ENCODE measurements around the gene RAB15.

The RAB15 gene

GRCh38 chr14:64928239-64929013, 43.7 kb downstream of the RAB15 start:
- H3K36me3 ChIP-seq (ENCODE audit: low read length), result peaks cover 54% of the 10 kb centered on the region
- no peak overlapping the region for H3K9ac ChIP-seq (ENCODE audit: low read length)
- no peaks in the 10 kb centered on the region for H4K20me1 ChIP-seq (ENCODE audit: low read depth, low read length)
- H3K9me3 ChIP-seq (ENCODE audit: insufficient read depth, low read length), result no peaks in the 10 kb centered on the region
- peaks cover 32% of the 10 kb centered on the region for H3K79me2 ChIP-seq (ENCODE audit: insufficient read depth, low read length)
- H3K4me2 ChIP-seq (ENCODE audit: low read depth, low read length, poor library complexity, severe bottlenecking), result no peak overlapping the region
- H3K9me2 ChIP-seq (replicated peaks; ENCODE audit: insufficient read depth, low read length), result no peaks in the 10 kb centered on the region
- H3K27ac ChIP-seq (ENCODE audit: low read depth, low read length), result no peak overlapping the region
- H3K27me3 ChIP-seq (ENCODE audit: low read length), result no peaks in the 10 kb centered on the region
- no peak overlapping the region for H2AFZ ChIP-seq (ENCODE audit: low read depth, low read length, severe bottlenecking)
- H3F3A ChIP-seq (ENCODE audit: insufficient read depth), result 0 out of 2 replicates have a peak, but pooled peaks cover 5% of the 10 kb centered on the region
- no peak overlapping the region for H3K4me3 ChIP-seq (ENCODE audit: insufficient read depth, low read length, poor library complexity, severe bottlenecking)
- TF ChIP-seq CTCF (IDR thresholded peaks at IDR 0.05; ENCODE audit: insufficient read depth, low read length, poor library complexity, severe bottlenecking) (no peak), EZH2phosphoT487 (conservative IDR thresholded peaks at IDR 0.05; ENCODE audit: low read length) (no peak)

- no peak overlapping the region for H3K27ac ChIP-seq (ENCODE audit: low read depth, low read length)
- no peaks in the 10 kb centered on the region for H4K20me1 ChIP-seq (ENCODE audit: low read depth, low read length)
- H3K4me2 ChIP-seq (ENCODE audit: low read depth, low read length, poor library complexity, severe bottlenecking), result no peak overlapping the region
Measured at GRCh38 chr14:64927031-64927430, 45.1 kb downstream of the RAB15 start.

GRCh38 chr14:64926398-64926995, 45.6 kb downstream of the RAB15 start:
- no peaks in the 10 kb centered on the region for H3K9me3 ChIP-seq (ENCODE audit: insufficient read depth, low read length)
- no peaks in the 10 kb centered on the region for H4K20me1 ChIP-seq (ENCODE audit: low read depth, low read length)
- TF ChIP-seq EZH2phosphoT487 (conservative IDR thresholded peaks at IDR 0.05; ENCODE audit: low read length), result no peak
- TF ChIP-seq CTCF (IDR thresholded peaks at IDR 0.05; ENCODE audit: insufficient read depth, low read length, poor library complexity, severe bottlenecking), result no peak
- H3K79me2 ChIP-seq (ENCODE audit: insufficient read depth, low read length), result peaks cover 48% of the 10 kb centered on the region
- peaks cover 43% of the 10 kb centered on the region for H3K36me3 ChIP-seq (ENCODE audit: low read length)
- H3K4me2 ChIP-seq (ENCODE audit: low read depth, low read length, poor library complexity, severe bottlenecking), result no peak overlapping the region
- H3K4me3 ChIP-seq (ENCODE audit: insufficient read depth, low read length, poor library complexity, severe bottlenecking), result no peak overlapping the region
- 0 out of 2 replicates have a peak, but pooled peaks cover 5% of the 10 kb centered on the region for H3F3A ChIP-seq (ENCODE audit: insufficient read depth)
- H2AFZ ChIP-seq (ENCODE audit: low read depth, low read length, severe bottlenecking), result no peak overlapping the region
- no peak overlapping the region for H3K27ac ChIP-seq (ENCODE audit: low read depth, low read length)
- H3K9me2 ChIP-seq (replicated peaks; ENCODE audit: insufficient read depth, low read length), result no peaks in the 10 kb centered on the region
- H3K27me3 ChIP-seq (ENCODE audit: low read length), result no peaks in the 10 kb centered on the region
- no peak overlapping the region for H3K9ac ChIP-seq (ENCODE audit: low read length)

More at GRCh38 chr14:64927031-64927430, 45.1 kb downstream of the RAB15 start:
- Histone ChIP-seq H3K79me2 (ENCODE audit: insufficient read depth, low read length) (peaks cover 43% of the 10 kb centered on the region), H2AFZ (ENCODE audit: low read depth, low read length, severe bottlenecking) (no peak overlapping the region), H3K4me3 (ENCODE audit: insufficient read depth, low read length, poor library complexity, severe bottlenecking) (no peak overlapping the region), H3F3A (ENCODE audit: insufficient read depth) (0 out of 2 replicates have a peak, but pooled peaks cover 5% of the 10 kb centered on the region), H3K9ac (ENCODE audit: low read length) (no peak overlapping the region), H3K27me3 (ENCODE audit: low read length) (no peaks in the 10 kb centered on the region), H3K9me3 (ENCODE audit: insufficient read depth, low read length) (no peaks in the 10 kb centered on the region), H3K9me2 (replicated peaks; ENCODE audit: insufficient read depth, low read length) (no peaks in the 10 kb centered on the region), H3K36me3 (ENCODE audit: low read length) (peaks cover 46% of the 10 kb centered on the region)
- TF ChIP-seq EZH2phosphoT487 (conservative IDR thresholded peaks at IDR 0.05; ENCODE audit: low read length) (no peak), CTCF (IDR thresholded peaks at IDR 0.05; ENCODE audit: insufficient read depth, low read length, poor library complexity, severe bottlenecking) (no peak)

Data from SU-DHL-6 (cell line).